Ishikawa (cell line): ENCODE data around the gene DOCK1.

Source experiments
- CEBPB ChIP-seq: IDR thresholded peaks from 2 replicates; pipeline ENCODE4 v1.6.1; 2012
- CREB1 ChIP-seq: IDR thresholded peaks from 2 replicates; pipeline ENCODE4 v1.6.1; 2012; ENCODE audit warnings: low read depth
- EGR1 ChIP-seq: IDR thresholded peaks from 2 replicates; pipeline ENCODE4 v1.6.1; 2012
- EP300 ChIP-seq: IDR thresholded peaks from 2 replicates; pipeline ENCODE4 v1.6.1; 2012; ENCODE audit warnings: borderline replicate concordance
- FOXM1 ChIP-seq: IDR thresholded peaks from 2 replicates; pipeline ENCODE4 v1.6.1; 2012; ENCODE audit warnings: low read depth, borderline replicate concordance
- NFIC ChIP-seq: IDR thresholded peaks from 2 replicates; pipeline ENCODE4 v1.6.1; 2012
- RAD21 ChIP-seq: IDR thresholded peaks from 2 replicates; pipeline ENCODE4 v1.6.1; 2012; ENCODE audit warnings: low read depth
- TAF1 ChIP-seq: IDR thresholded peaks from 2 replicates; pipeline ENCODE4 v1.6.1; 2012; ENCODE audit warnings: low read depth, mild to moderate bottlenecking
- TCF12 ChIP-seq: IDR thresholded peaks from 2 replicates; pipeline ENCODE4 v1.6.1; 2012; ENCODE audit warnings: low read depth
- TEAD4 ChIP-seq: IDR thresholded peaks from 2 replicates; pipeline ENCODE4 v1.6.1; 2012
- YY1 ChIP-seq: IDR thresholded peaks from 2 replicates; pipeline ENCODE4 v1.6.1; 2012; ENCODE audit warnings: low read depth
- ZBTB7A ChIP-seq: IDR thresholded peaks from 2 replicates; pipeline ENCODE4 v1.6.1; 2012; ENCODE audit warnings: low read depth
- TF ChIP-seq, protein P1 (sequence below): IDR thresholded peaks from 2 replicates; pipeline ENCODE4 v1.6.1; 2012
- TF ChIP-seq, protein P2 (sequence below): IDR thresholded peaks from 2 replicates; pipeline ENCODE4 v1.6.1; 2012
- TF ChIP-seq, protein P3 (sequence below): IDR thresholded peaks from 2 replicates; pipeline ENCODE4 v1.6.1; 2012; ENCODE audit warnings: low read depth, mild to moderate bottlenecking

Gene DOCK1

DNA sequence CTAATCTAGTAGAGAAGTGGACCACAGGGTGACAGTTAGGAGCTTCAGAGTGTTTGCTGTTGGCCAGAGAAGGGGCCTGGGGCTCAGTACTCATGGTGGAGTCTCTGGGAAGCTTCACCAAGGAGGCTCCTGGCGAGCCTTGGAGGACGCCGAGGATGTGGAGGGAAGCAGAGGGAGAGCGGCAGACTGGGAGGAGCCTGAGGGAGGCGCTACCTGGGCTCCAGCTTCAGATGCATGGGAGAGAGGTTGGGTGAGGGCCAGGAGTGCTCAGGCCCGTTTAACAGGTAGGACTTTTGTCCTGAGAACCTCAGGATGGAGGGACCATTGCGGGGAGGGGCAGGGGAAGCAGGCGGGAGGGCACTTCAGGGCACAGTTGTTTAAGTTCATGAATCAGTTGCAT is 24.2 kb downstream of the DOCK1 start:
- no peak for TF ChIP-seq RAD21
- TF ChIP-seq, protein P1, sequence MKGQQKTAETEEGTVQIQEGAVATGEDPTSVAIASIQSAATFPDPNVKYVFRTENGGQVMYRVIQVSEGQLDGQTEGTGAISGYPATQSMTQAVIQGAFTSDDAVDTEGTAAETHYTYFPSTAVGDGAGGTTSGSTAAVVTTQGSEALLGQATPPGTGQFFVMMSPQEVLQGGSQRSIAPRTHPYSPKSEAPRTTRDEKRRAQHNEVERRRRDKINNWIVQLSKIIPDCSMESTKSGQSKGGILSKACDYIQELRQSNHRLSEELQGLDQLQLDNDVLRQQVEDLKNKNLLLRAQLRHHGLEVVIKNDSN: no peak
- TF ChIP-seq EP300: no peak
- TF ChIP-seq YY1: no peak
- no peak for TF ChIP-seq TAF1
- TF ChIP-seq, protein P2, sequence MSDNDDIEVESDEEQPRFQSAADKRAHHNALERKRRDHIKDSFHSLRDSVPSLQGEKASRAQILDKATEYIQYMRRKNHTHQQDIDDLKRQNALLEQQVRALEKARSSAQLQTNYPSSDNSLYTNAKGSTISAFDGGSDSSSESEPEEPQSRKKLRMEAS: no peak
- no peak for TF ChIP-seq CREB1
- no peak for TF ChIP-seq FOXM1
- TF ChIP-seq EGR1: no peak
- TF ChIP-seq, protein P3, sequence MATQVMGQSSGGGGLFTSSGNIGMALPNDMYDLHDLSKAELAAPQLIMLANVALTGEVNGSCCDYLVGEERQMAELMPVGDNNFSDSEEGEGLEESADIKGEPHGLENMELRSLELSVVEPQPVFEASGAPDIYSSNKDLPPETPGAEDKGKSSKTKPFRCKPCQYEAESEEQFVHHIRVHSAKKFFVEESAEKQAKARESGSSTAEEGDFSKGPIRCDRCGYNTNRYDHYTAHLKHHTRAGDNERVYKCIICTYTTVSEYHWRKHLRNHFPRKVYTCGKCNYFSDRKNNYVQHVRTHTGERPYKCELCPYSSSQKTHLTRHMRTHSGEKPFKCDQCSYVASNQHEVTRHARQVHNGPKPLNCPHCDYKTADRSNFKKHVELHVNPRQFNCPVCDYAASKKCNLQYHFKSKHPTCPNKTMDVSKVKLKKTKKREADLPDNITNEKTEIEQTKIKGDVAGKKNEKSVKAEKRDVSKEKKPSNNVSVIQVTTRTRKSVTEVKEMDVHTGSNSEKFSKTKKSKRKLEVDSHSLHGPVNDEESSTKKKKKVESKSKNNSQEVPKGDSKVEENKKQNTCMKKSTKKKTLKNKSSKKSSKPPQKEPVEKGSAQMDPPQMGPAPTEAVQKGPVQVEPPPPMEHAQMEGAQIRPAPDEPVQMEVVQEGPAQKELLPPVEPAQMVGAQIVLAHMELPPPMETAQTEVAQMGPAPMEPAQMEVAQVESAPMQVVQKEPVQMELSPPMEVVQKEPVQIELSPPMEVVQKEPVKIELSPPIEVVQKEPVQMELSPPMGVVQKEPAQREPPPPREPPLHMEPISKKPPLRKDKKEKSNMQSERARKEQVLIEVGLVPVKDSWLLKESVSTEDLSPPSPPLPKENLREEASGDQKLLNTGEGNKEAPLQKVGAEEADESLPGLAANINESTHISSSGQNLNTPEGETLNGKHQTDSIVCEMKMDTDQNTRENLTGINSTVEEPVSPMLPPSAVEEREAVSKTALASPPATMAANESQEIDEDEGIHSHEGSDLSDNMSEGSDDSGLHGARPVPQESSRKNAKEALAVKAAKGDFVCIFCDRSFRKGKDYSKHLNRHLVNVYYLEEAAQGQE: no peak
- TF ChIP-seq TCF12: no peak
- TF ChIP-seq TEAD4: no peak
- TF ChIP-seq ZBTB7A: no peak
- no peak for TF ChIP-seq NFIC
- no peak for TF ChIP-seq CEBPB

DNA sequence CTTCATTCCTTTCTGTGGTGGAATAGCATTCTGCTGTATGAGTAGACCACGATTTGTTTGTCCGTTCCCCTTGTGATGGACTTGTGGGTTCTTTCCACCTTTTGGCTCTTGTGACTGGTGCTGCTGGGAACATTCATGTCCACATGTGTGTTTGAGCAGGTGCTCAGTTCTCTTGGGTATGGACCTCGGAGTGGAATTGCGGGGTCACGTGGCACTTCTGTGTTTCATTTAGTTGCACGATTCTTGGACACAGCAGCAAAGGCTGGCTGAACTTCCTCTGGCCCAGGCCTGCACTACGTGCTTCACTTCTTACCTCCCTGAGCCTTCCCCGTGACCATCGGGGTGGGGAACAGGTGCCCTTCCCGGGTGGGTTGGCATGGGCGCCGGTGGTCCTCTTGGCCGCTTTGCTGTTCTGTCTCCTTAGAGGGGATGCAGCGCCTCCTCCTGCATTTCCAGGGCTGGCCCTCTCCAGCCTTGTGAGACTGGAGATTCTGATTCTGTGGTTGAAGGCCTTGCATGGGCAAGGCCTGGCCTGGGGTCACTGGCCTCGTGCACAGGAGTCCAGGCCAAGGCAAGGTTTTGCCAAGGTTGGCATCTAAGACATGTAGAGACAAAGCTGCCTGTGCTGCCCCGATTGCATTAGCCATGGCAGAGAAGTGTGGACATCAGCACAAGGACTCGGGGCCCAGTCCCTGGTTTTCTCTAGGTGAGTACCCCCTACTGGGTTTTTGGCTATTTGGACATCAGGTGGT is 25.1 kb downstream of the DOCK1 start:
- TF ChIP-seq EGR1 (no peak), CEBPB (no peak)

DNA sequence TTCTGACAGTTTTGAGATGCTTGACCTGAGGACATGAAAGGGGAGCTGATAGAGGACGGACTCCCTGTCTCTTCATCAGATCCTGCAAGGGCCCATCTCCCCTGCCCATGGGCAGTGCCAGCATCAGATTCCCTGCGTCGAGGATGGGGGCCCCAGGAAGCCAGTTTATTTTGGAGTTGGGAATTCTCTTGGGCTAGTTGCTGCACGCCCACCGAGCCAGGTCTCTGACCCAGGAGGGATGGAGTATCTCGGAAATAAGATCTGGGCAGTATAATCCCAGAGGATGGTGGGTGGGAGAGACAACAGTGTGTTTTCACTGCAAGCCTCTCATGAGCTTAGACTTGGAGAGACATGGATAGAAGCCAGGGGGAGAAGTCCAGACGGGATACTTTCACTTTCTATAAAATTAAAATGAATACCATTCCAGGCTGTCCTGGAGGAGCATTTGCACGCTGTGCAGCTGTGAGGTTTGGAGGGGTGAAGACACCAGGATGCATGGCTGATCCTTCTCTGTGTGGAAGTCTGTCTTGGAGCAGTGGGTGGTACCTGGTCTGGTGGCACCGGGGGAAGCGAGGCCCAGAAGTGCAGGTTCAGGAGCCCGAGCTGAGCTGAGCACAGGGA is 25.8 kb downstream of the DOCK1 start:
- TF ChIP-seq YY1 (no peak), CEBPB (no peak), RAD21 (no peak), TCF12 (no peak), FOXM1 (no peak), CREB1 (no peak), NFIC (no peak), TEAD4 (no peak)
- TF ChIP-seq, protein P1: no peak
- TF ChIP-seq, protein P2: no peak

DNA sequence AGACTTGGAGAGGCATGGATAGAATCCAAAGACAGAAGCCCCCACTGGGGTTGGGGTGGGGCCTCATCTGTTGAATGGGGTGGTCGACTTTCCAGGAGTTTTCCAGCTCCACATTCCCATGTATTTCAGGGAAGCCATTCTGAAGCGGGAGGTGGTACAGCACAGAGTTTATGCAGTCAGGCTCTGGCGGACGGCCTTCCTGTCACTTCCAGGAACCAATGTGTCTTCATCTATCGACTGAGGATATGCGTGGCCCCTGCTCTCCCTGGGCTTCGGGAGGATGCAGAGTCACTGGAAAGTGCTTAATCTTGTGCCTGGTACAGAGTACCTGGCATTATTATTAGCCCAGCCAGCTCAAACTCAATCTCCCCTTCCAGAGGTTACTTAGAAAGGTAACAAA is 26.3 kb downstream of the DOCK1 start:
- TF ChIP-seq, protein P1: no peak
- no peak for TF ChIP-seq EGR1
- no peak for TF ChIP-seq CREB1
- TF ChIP-seq EP300: no peak

DNA sequence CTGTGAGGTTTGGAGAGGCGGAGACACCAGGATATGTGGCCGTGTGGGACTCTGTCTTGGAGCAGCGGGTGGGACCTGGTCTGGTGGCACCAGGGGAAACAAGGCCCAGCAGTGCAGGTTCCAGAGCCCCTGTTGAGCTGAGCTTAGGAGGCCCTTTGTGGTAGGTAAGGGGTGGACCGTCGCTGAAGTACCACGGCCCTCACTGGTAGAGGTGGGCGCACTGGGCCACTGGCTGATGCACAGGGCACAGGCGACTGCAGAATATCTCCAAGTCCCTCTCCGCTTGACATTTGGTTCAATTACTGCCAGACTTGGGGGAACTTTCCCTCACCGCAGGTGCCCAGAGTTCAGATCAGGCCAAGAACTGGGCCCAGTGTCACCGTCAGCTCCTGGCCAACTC is 27.3 kb downstream of the DOCK1 start:
- TF ChIP-seq ZBTB7A (no peak), EGR1 (no peak), EP300 (no peak), TCF12 (no peak), FOXM1 (no peak), YY1 (no peak), TEAD4 (no peak), CREB1 (no peak), TAF1 (no peak), RAD21 (no peak), CEBPB (no peak)
- TF ChIP-seq, protein P3: no peak
- TF ChIP-seq, protein P1: no peak
